GM12878 (cell line): ENCODE data around the gene CCR7. TPM values are rescaled to one million over a fixed set of nuclear protein-coding genes. Genes with fewer than 3 reads are reported as not detected.

Experiments
- ATF7 ChIP-seq: fragments of 450-650 bp; IDR thresholded peaks from 2 replicates; pipeline ENCODE4 v1.6.1; 2016; ENCODE audit warnings: low read depth, mild to moderate bottlenecking
- BACH1 ChIP-seq: fragments of 450-650 bp; IDR thresholded peaks from 2 replicates; pipeline ENCODE4 v1.6.1; 2017; ENCODE audit warnings: mild to moderate bottlenecking, borderline replicate concordance
- BCLAF1 ChIP-seq: fragments of 450-650 bp; IDR thresholded peaks from 2 replicates; pipeline ENCODE4 v1.6.1; 2017; ENCODE audit warnings: antibody characterized with exemption, mild to moderate bottlenecking, moderate library complexity
- CREM ChIP-seq: IDR thresholded peaks from 2 replicates; pipeline ENCODE4 v1.6.1; 2014; ENCODE audit warnings: antibody characterized with exemption, low read depth
- DPF2 ChIP-seq: fragments of 450-650 bp; IDR thresholded peaks from 2 replicates; pipeline ENCODE4 v1.6.1; 2017; ENCODE audit warnings: mild to moderate bottlenecking
- ETV6 ChIP-seq, 2 experiments: fragments of 450-650 bp in 1 of 2; IDR thresholded peaks in 1 of 2; conservative IDR thresholded peaks in 1 of 2; 2 replicates each; pipeline ENCODE4 v1.6.1; 2014; ENCODE audit warnings: antibody characterized with exemption in 1 of 2, borderline replicate concordance in 1 of 2, low read depth in 1 of 2, mild to moderate bottlenecking in 1 of 2, moderate library complexity in 1 of 2
- FOS ChIP-seq: IDR thresholded peaks from 3 replicates; pipeline ENCODE4 v1.6.1; 2011; ENCODE audit warnings: borderline replicate concordance; ENCODE audit not compliant: insufficient read length; ENCODE audit errors: extremely low read depth
- IRF3 ChIP-seq: fragments of 450-650 bp; IDR thresholded peaks from 2 replicates; pipeline ENCODE4 v1.6.1; 2014; ENCODE audit warnings: mild to moderate bottlenecking
- MEF2A ChIP-seq: IDR thresholded peaks from 2 replicates; pipeline ENCODE4 v1.6.1; 2011; ENCODE audit warnings: low read depth, mild to moderate bottlenecking, low read length, moderate library complexity; ENCODE audit not compliant: insufficient read depth
- PKNOX1 ChIP-seq: fragments of 450-650 bp; IDR thresholded peaks from 2 replicates; pipeline ENCODE4 v1.6.1; 2016; ENCODE audit warnings: mild to moderate bottlenecking
- POLR2A ChIP-seq: IDR thresholded peaks from 2 replicates; pipeline ENCODE4 v1.6.1; 2011; ENCODE audit warnings: low read depth, mild to moderate bottlenecking, low read length
- RELA ChIP-seq: fragments of 450-650 bp; IDR thresholded peaks from 2 replicates; pipeline ENCODE4 v1.8.0; 2014; ENCODE audit warnings: borderline replicate concordance; ENCODE audit not compliant: partially characterized antibody
- SIN3A ChIP-seq: IDR thresholded peaks from 2 replicates; pipeline ENCODE4 v1.6.1; 2012; ENCODE audit warnings: low read depth, low read length, improper control_type of control experiment
- SIX5 ChIP-seq: IDR thresholded peaks from 2 replicates; pipeline ENCODE4 v1.6.1; 2011; ENCODE audit warnings: mild to moderate bottlenecking, low read depth, low read length, moderate library complexity; ENCODE audit not compliant: severe bottlenecking
- SMC3 ChIP-seq: IDR thresholded peaks from 2 replicates; pipeline ENCODE4 v1.6.1; 2011; ENCODE audit warnings: low read length, improper control_type of control experiment, borderline replicate concordance
- SUZ12 ChIP-seq: fragments of 200-600 bp; sonication (generic); IDR thresholded peaks from one replicate; pipeline ENCODE4 v1.6.1; 2018; ENCODE audit warnings: antibody characterized with exemption, mild to moderate bottlenecking; ENCODE audit not compliant: unreplicated experiment
- WRNIP1 ChIP-seq: IDR thresholded peaks from 2 replicates; pipeline ENCODE4 v1.6.1; 2011; ENCODE audit warnings: low read depth, low read length, improper control_type of control experiment, borderline replicate concordance
- ZNF592 ChIP-seq: fragments of 450-650 bp; IDR thresholded peaks from 2 replicates; pipeline ENCODE4 v1.6.1; 2017; ENCODE audit warnings: mild to moderate bottlenecking, moderate library complexity
- ZNF622 ChIP-seq: fragments of 450-650 bp; IDR thresholded peaks from 2 replicates; pipeline ENCODE4 v1.6.1; 2017; ENCODE audit warnings: mild to moderate bottlenecking, inconsistent platforms
- polyA plus RNA-seq, 11 experiments: library from polyadenylated mRNA; depleted of rRNA in 4 of 11; unstranded in 6 of 11; stranded (reverse) in 5 of 11; fragments of >200 nt; fragmentation: Nextera tagmentation in 4 of 11; fragmentation: Illumina TruSeq in 1 of 11; extraction: Ambion mirVana in 4 of 11; extraction: Trizol in 1 of 11; gene quantifications; 1 replicate in 1 of 11; 2 replicates in 10 of 11; pipeline versions ENCODE4 v1.2.1 to v1.2.3, GENCODE V29; 2011 to 2016; ENCODE audit warnings: inconsistent platforms in 2 of 11, missing spikeins in 2 of 11, low read depth in 1 of 11
- total RNA-seq, 4 experiments: library from RNA; depleted of rRNA in 3 of 4; stranded (reverse); fragments of >200 nt in 3 of 4; fragmentation: Illumina TruSeq in 1 of 4; extraction: Trizol in 1 of 4; gene quantifications; 2 replicates each; pipeline versions ENCODE4 v1.2.1 to v1.2.3, GENCODE V29; 2013 to 2021

The CCR7 gene
- total and polyA plus RNA-seq, 10 of the 15 experiments (the other 5 are each of a cell fraction or from before 2014, with no cell fraction given) = 131 to 1,171 (median 260) TPM

GRCh38 chr17:40531051-40531991, 34.0 kb downstream of the CCR7 start (continued):
- TF ChIP-seq ZNF622 (no peak), CREM (no peak; the same call in none of the 2 replicates), SIX5 (no peak), WRNIP1 (no peak), BACH1 (0 out of 2 replicates have a peak, but pooled peaks have one; percentile 32), RELA (peak; percentile 25), SMC3 (no peak), DPF2 (peak; percentile 33; the same call in 1 of the 2 replicates), ETV6 (conservative IDR thresholded peaks at IDR 0.05 in 1 of 2, IDR thresholded peaks at IDR 0.05 in 1 of 2; ENCODE audit: borderline replicate concordance in 1 of 2, low read depth in 1 of 2) (peak in 1 of 2 experiments; percentile 64; a peak in 2 of 4 replicates), MEF2A (0 out of 2 replicates have a peak, but pooled peaks have one; percentile 66), PKNOX1 (peak; percentile 70), FOS (no peak), SIN3A (no peak), ATF7 (peak; percentile 43; the same call in 1 of the 2 replicates), IRF3 (no peak), POLR2A (no peak), BCLAF1 (no peak), ZNF592 (0 out of 2 replicates have a peak, but pooled peaks have one; percentile 14), SUZ12 (no peak)
